Measurements from ENCODE around the gene CUL7. TPM values are rescaled to one million over a fixed set of nuclear protein-coding genes. Genes with fewer than 3 reads are reported as not detected.

The CUL7 gene
- total and polyA plus RNA-seq, 10 of the 15 experiments (the other 5 are each of a cell fraction or from before 2014, with no cell fraction given): 0.66 to 18.4 (median 10.9) TPM

DNA sequence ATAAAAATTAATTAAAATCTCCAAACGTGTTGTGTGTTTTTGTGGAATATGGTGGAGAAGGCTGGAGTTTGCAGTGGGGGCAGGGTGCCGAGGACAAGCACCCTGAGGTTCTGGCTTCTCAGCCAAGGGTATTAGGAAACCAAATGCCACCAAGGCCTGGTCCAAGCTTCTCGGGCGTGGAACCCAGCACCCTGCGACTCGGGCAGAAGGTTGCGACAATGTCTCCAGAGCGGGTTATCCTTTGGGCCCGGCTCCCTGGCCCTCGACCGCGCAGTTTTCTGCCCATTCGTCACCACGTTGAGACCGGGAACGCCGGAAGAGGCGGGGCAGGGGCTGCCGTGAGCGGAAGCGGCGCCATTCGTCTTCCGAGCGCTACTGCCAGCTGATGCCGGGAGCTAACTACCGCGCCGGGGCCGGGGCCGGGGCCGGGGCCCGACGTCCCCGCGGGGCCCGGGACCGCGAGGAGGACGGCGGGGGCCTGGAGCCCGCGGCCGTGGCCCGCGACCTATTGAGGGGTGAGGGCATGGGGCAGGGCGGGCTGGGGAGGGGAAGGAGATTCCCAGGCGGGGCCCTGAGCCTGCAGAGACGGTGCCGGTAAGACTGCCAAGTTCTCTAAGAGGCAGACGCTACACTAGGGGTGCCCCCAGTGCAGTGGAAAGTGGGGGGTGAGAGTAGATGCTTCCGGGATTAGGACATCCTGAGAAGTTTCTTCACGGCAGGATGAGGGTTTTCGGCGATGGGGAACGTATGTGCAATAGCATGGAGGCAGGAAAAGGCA is 32.2 kb downstream of the CUL7 start, which contains the start of gene RRP36 (continued):
- TF ChIP-seq, protein P1, sequence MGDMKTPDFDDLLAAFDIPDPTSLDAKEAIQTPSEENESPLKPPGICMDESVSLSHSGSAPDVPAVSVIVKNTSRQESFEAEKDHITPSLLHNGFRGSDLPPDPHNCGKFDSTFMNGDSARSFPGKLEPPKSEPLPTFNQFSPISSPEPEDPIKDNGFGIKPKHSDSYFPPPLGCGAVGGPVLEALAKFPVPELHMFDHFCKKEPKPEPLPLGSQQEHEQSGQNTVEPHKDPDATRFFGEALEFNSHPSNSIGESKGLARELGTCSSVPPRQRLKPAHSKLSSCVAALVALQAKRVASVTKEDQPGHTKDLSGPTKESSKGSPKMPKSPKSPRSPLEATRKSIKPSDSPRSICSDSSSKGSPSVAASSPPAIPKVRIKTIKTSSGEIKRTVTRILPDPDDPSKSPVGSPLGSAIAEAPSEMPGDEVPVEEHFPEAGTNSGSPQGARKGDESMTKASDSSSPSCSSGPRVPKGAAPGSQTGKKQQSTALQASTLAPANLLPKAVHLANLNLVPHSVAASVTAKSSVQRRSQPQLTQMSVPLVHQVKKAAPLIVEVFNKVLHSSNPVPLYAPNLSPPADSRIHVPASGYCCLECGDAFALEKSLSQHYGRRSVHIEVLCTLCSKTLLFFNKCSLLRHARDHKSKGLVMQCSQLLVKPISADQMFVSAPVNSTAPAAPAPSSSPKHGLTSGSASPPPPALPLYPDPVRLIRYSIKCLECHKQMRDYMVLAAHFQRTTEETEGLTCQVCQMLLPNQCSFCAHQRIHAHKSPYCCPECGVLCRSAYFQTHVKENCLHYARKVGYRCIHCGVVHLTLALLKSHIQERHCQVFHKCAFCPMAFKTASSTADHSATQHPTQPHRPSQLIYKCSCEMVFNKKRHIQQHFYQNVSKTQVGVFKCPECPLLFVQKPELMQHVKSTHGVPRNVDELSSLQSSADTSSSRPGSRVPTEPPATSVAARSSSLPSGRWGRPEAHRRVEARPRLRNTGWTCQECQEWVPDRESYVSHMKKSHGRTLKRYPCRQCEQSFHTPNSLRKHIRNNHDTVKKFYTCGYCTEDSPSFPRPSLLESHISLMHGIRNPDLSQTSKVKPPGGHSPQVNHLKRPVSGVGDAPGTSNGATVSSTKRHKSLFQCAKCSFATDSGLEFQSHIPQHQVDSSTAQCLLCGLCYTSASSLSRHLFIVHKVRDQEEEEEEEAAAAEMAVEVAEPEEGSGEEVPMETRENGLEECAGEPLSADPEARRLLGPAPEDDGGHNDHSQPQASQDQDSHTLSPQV (IDR thresholded peaks at IDR 0.05): no peak
- TF ChIP-seq EED (IDR thresholded peaks at IDR 0.05; ENCODE audit: low read depth): no peak; the same call in 1 of the 2 replicates
- TF ChIP-seq RBBP5 (conservative IDR thresholded peaks at IDR 0.05): no peak
- 0 out of 2 replicates have a peak, but pooled peaks have one; percentile 27 for TF ChIP-seq ESRRA (IDR thresholded peaks at IDR 0.05; ENCODE audit: low read length)
- no peak for TF ChIP-seq EZH2 (IDR thresholded peaks at IDR 0.05; ENCODE audit: borderline replicate concordance, control insufficient read depth, low read depth, low read length)
- no peak; the same call in 1 of the 2 replicates for TF ChIP-seq CHD2 (IDR thresholded peaks at IDR 0.05; ENCODE audit: borderline replicate concordance, low read depth, low read length)
- TF ChIP-seq STAT3 (IDR thresholded peaks at IDR 0.05; ENCODE audit: low read depth, low read length): no peak
- peak; percentile 56 for TF ChIP-seq IKZF1 (conservative IDR thresholded peaks at IDR 0.05)
- TF ChIP-seq, protein P2, sequence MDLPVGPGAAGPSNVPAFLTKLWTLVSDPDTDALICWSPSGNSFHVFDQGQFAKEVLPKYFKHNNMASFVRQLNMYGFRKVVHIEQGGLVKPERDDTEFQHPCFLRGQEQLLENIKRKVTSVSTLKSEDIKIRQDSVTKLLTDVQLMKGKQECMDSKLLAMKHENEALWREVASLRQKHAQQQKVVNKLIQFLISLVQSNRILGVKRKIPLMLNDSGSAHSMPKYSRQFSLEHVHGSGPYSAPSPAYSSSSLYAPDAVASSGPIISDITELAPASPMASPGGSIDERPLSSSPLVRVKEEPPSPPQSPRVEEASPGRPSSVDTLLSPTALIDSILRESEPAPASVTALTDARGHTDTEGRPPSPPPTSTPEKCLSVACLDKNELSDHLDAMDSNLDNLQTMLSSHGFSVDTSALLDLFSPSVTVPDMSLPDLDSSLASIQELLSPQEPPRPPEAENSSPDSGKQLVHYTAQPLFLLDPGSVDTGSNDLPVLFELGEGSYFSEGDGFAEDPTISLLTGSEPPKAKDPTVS (IDR thresholded peaks at IDR 0.05; ENCODE audit: low read depth, low read length): no peak
- TF ChIP-seq BHLHE40 (IDR thresholded peaks at IDR 0.05; ENCODE audit: borderline replicate concordance in 1 of 2, low read depth in 2 of 2, low read length in 1 of 2): peak in 1 of 2 experiments; percentile 28; a peak in 1 of 4 replicates
- no peak for TF ChIP-seq ZSCAN29 (IDR thresholded peaks at IDR 0.05)
- TF ChIP-seq, protein P3, sequence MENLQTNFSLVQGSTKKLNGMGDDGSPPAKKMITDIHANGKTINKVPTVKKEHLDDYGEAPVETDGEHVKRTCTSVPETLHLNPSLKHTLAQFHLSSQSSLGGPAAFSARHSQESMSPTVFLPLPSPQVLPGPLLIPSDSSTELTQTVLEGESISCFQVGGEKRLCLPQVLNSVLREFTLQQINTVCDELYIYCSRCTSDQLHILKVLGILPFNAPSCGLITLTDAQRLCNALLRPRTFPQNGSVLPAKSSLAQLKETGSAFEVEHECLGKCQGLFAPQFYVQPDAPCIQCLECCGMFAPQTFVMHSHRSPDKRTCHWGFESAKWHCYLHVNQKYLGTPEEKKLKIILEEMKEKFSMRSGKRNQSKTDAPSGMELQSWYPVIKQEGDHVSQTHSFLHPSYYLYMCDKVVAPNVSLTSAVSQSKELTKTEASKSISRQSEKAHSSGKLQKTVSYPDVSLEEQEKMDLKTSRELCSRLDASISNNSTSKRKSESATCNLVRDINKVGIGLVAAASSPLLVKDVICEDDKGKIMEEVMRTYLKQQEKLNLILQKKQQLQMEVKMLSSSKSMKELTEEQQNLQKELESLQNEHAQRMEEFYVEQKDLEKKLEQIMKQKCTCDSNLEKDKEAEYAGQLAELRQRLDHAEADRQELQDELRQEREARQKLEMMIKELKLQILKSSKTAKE (IDR thresholded peaks at IDR 0.05; ENCODE audit: low read depth, poor library complexity, severe bottlenecking): no peak
- TF ChIP-seq, protein P4, sequence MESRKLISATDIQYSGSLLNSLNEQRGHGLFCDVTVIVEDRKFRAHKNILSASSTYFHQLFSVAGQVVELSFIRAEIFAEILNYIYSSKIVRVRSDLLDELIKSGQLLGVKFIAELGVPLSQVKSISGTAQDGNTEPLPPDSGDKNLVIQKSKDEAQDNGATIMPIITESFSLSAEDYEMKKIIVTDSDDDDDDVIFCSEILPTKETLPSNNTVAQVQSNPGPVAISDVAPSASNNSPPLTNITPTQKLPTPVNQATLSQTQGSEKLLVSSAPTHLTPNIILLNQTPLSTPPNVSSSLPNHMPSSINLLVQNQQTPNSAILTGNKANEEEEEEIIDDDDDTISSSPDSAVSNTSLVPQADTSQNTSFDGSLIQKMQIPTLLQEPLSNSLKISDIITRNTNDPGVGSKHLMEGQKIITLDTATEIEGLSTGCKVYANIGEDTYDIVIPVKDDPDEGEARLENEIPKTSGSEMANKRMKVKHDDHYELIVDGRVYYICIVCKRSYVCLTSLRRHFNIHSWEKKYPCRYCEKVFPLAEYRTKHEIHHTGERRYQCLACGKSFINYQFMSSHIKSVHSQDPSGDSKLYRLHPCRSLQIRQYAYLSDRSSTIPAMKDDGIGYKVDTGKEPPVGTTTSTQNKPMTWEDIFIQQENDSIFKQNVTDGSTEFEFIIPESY (IDR thresholded peaks at IDR 0.05): no peak
- TF ChIP-seq MTA2 (IDR thresholded peaks at IDR 0.05; ENCODE audit: low read depth): no peak
- peak; percentile 94 for TF ChIP-seq YY1 (IDR thresholded peaks at IDR 0.05; ENCODE audit: low read depth, low read length)
- TF ChIP-seq, protein P5, sequence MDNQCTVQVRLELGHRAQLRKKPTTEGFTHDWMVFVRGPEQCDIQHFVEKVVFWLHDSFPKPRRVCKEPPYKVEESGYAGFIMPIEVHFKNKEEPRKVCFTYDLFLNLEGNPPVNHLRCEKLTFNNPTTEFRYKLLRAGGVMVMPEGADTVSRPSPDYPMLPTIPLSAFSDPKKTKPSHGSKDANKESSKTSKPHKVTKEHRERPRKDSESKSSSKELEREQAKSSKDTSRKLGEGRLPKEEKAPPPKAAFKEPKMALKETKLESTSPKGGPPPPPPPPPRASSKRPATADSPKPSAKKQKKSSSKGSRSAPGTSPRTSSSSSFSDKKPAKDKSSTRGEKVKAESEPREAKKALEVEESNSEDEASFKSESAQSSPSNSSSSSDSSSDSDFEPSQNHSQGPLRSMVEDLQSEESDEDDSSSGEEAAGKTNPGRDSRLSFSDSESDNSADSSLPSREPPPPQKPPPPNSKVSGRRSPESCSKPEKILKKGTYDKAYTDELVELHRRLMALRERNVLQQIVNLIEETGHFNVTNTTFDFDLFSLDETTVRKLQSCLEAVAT (IDR thresholded peaks at IDR 0.05): no peak
- no peak for TF ChIP-seq WRNIP1 (IDR thresholded peaks at IDR 0.05; ENCODE audit: borderline replicate concordance, low read depth, low read length)
- no peak for TF ChIP-seq BCL11A (IDR thresholded peaks at IDR 0.05; ENCODE audit: low read depth, low read length)

Measured in GM12878 (cell line).